ENCODE measurements around the gene CDSN.
"Not testable (repeated sequence)": the region's sequence is repeated elsewhere in the genome, so short reads cannot be mapped to it uniquely, and the experiment has no call there.

The CDSN gene, protein sequence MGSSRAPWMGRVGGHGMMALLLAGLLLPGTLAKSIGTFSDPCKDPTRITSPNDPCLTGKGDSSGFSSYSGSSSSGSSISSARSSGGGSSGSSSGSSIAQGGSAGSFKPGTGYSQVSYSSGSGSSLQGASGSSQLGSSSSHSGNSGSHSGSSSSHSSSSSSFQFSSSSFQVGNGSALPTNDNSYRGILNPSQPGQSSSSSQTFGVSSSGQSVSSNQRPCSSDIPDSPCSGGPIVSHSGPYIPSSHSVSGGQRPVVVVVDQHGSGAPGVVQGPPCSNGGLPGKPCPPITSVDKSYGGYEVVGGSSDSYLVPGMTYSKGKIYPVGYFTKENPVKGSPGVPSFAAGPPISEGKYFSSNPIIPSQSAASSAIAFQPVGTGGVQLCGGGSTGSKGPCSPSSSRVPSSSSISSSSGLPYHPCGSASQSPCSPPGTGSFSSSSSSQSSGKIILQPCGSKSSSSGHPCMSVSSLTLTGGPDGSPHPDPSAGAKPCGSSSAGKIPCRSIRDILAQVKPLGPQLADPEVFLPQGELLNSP

DNA sequence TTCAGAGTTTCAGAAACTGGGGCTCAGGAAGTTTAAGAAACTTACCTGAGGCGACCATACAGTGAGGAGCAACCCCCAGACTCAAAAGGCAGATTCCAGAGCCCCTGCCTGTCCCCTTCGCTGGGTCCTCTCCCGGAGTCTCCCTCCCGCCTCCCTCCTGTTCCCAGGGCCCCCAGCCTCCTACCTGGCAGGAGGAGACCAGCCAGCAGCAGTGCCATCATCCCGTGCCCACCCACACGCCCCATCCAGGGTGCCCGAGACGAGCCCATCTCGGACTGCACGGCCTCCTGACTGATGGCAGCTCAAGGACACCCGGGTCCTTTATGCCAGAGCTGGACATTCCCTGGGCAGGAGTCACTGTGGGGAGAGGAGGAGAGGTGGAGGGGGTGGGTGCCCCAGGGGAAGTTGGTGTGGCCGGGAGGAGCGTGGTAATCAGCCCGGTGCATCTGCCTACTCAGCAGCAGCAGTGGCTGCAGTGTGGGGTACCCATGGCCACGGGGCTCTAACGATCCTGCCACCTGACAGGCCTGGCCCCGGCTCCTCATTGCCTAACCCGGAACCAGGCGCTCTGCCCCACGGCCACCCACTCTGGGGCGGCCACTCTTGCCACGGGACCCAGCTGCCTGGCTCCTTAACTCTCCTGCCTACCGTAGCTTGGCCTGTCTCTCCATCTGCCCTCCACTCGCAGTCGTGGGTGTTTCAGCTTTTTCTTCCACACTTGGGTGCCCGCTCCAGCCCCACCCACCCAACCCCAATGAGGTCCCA is at the start of gene CDSN:
CDSN (minus strand) TSS at position 296 of the 765 bp plus-strand sequence; CDS start at position 269, 27 bp downstream.
- no peak for DNase-seq (ENCODE audit: low spot score)

DNA sequence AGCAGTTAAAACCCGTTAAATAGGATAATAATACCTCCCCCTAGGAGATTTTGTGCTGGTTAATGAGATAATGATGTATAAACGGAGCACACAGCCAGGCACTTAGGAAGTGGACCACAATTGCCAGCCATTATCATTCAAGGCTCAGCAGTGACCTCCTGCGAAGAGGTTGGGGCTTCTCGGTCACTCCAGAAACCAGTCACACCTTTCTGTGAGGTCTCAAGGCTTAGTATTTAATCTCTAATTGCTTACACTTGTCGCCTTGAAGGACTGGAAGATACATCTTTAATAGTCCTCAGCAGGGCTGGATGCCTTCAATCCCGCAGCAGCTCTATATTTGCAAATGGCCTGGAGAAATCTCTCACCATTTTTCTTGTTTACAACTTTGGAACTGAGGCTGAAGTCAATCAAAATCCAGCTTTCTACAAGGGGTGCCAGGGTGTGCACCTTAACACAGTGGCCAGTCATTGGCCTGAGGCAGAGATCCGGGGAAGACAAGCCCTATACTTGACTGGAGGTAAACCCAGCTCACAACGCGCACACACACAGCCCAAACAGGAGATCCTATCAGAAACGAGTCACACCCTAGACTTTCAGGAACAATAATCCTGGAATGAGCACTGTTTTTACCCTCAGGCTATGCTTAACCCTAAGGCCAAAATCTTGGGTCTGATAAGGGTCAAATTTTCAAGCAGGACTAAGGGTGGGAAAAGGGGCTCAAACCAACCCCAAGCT is 49.0 kb upstream of the CDSN start:
- DNase-seq (ENCODE audit: low spot score), result no peak

DNA sequence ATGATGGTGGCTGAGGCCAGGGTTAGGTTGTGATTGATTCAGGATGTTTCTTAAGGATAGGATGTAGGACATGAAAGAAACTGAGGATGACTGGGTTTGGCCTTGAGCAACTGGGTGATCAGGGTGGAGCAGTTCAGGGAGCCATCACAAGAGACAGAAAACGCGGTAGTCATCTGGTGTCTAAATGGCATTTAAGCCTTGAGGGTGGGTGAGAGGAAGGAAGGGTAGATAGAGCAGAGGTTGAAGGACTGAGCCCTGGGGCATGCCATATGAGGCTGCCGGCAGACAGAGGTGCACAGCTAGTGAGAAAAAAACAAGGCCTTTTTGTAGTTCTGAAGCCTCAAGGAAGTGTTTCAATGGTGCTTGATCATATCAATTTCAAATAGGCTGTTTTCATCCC is 48.4 kb upstream of the CDSN start:
- DNase-seq (ENCODE audit: low spot score), result no peak

DNA sequence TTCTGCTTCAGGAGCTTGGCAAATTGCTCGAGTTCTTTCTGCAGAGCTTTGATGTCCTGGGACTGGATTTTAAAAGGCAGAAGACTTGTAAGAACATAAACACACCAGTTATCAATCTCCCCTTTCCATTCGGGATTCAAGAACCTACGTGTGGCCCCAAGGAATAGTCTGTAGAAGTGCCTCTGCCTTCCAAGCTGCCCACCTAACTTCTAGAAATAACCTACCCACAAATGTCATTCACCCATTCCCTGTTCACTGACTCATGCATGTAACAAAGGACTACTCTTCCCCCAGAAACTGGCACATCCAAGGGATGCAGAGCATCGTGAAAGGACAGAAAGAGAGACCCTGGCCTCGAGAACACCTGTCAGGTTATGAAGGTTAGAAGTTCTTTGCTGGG is 45.7 kb upstream of the CDSN start:
- DNase-seq (ENCODE audit: low spot score), result no peak

DNA sequence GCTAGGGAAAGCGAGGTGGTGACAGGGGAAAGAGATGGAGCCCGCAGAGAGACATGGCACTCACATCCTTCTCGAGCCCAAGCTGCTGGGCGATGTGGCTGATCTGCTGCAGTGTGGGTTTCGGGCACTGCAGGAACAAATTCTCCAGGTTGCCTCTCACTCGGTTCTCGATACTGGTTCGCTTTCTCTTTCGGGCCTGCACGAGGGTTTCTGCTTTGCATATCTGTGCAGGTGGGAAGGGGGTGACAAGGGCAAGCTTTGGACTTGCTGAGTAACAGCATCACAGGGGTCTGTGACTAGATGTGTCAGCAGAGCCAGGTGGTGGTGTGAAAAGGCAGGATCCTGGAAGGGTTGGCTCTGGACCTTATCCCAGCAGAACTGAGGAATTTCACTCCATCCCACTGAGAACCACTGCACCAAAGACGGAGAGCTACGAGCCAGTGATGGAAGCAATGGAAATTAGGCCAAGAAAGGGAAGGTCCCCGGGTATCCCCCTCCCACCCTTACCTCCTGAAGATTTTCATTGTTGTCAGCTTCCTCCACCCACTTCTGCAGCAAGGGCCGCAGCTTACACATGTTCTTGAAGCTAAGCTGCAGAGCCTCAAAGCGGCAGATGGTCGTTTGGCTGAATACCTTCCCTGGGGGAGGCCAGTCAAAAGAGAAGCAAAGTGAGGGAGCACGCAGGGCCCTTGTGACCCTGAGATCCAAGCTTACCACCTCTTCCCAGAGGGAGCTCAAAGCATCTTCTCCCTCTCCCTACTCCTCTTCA is 45.0 kb upstream of the CDSN start:
- DNase-seq (ENCODE audit: low spot score), result not testable (repeated sequence)

DNA sequence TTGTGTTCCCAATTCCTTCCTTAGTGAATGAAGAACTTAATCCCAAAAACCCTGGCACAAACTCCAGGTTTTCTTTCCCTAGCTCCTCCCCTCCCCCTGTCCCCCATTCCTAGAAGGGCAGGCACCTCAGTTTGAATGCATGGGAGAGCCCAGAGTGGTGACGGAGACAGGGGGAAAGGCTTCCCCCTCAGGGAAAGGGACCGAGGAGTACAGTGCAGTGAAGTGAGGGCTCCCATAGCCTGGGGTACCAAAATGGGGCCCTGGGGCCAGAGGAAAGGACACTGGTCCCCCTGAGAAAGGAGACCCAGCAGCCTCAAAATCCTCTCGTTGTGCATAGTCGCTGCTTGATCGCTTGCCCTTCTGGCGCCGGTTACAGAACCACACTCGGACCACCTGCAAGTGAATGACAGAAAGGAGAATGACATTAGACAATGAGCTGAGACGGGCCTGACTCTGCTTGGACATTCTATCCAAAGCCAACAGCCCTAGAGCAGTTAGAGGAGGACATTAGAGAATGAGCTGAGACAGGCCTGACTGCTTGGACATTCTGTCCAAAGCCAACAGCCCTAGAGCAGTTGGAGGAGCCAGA is 44.3 kb upstream of the CDSN start:
- not testable (repeated sequence) for DNase-seq (ENCODE audit: low spot score)

DNA sequence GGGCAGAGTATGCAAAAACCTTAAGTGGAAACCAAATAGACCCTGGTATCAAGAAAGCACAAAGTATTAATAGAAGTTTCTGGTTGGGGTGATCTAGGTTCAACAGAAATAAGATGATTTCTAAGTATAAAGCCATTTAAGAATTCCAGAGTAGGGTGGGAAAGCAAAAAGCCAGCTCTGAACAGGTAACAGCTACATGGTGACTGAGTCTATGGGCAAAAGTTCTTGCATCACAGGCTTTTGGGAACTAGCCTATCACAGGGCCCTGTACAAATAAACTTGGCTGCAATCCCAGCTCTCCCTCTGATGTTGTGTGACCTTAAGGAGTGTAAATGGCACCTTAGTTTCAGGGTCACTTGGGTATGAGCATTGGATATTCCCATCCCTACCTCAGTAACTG is 43.7 kb upstream of the CDSN start:
- DNase-seq (ENCODE audit: low spot score), result no peak

DNA sequence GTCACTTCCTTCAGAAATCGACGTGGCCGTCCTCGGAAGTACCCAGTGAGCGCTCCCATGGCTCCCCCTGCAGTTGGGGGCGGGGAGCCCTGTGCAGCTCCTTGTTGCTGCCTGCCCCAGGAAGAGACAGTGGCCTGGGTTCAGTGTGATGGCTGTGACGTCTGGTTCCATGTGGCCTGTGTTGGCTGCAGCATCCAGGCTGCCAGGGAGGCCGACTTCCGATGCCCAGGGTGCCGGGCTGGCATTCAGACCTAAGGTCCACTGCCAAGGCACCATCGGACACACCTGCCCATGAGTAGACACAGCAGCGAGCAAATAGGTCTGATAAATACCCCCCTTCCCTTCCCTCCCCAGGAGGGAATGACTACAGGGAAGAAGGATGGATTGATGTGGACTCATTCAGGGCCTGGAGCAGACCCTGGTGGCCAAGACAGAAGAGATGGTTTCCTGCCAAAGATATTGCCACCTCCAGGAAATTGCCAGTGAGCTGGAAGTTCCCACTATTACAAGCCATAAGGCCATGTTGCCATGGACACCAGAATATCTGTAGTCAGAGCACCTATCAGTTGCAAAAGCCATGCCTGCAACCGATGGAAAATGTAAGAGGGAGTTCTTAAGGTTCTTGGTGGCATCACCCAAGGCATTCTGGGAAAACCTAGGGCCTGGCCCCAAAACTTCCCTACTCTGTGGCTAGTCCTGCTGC is 42.4 kb upstream of the CDSN start:
- DNase-seq (ENCODE audit: low spot score), result no peak

DNA sequence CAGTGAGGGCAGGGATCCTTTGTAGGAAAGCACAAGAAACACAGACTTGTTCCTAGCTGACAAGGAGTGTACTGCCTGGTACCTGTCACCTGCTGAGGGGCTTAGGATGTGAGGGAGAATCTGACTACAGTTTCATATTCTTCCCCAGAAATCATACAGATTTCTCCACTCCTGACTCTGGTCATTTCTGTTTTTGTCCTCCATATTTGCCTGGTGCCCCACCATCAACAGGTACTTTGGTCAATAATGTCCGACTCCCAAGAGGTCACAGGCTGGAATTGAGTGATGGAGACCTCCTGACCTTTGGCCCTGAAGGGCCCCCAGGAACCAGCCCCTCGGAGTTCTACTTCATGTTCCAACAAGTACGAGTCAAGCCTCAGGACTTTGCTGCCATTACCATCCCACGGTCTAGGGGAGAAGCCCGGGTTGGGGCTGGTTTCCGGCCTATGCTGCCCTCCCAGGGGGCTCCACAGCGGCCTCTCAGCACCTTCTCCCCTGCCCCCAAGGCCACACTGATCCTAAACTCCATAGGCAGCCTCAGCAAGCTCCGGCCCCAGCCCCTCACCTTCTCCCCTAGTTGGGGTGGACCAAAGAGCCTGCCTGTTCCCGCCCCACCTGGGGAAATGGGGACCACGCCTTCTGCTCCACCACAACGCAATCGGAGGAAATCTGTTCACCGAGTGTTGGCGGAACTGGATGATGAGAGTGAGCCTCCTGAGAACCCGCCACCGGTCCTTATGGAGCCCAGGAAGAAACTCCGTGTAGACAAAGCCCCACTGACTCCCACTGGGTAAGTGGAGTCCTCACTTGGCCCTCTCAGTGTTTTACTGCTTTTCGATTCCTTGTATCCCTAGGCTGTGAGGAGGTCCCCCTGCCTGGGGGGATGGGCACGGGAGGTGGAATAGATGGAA is 41.2 kb upstream of the CDSN start:
- DNase-seq (ENCODE audit: low spot score), result no peak

DNA sequence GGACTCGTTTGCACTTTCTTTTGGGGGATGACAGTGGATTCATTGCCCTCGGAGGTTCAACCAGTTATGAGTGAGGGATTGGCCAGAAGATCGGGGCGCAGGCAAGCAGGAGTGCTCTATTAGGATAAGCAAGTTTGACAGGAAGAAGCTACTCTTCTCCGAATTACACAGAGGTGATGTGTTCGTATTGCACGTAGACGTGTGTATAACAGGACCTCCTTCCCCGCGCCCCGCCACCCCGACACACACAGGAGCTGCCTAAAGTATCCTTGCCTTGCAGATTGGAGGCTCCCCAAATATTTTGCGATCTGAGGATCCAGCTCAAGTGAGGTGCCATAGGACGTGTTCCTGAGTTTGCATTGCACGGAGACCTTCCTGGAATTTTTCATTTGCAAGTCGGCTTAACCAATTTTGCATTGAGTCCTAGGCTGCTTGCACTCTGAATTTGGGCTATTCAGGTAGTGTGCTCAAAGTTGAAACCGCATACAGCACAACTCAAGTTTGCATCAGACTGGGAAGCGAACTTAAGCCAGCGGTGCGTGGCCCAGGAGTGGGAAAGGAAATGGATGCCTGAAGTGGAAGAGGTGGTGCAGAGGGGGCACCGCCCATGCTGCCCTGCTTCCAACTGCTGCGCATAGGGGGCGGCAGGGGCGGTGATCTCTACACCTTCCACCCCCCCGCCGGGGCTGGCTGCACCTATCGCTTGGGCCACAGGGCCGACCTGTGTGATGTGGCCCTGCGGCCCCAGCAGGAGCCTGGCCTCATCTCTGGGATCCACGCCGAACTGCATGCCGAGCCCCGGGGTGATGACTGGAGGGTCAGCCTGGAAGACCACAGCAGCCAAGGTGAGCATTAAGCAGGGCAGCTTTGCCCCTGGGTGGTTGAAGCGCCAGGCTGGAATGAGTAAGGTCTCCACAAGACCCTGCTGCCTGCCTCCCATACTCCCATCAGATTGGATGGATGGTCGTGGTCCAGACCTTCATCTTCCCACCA is 38.9 kb upstream of the CDSN start:
- no peak for DNase-seq (ENCODE audit: low spot score)

DNA sequence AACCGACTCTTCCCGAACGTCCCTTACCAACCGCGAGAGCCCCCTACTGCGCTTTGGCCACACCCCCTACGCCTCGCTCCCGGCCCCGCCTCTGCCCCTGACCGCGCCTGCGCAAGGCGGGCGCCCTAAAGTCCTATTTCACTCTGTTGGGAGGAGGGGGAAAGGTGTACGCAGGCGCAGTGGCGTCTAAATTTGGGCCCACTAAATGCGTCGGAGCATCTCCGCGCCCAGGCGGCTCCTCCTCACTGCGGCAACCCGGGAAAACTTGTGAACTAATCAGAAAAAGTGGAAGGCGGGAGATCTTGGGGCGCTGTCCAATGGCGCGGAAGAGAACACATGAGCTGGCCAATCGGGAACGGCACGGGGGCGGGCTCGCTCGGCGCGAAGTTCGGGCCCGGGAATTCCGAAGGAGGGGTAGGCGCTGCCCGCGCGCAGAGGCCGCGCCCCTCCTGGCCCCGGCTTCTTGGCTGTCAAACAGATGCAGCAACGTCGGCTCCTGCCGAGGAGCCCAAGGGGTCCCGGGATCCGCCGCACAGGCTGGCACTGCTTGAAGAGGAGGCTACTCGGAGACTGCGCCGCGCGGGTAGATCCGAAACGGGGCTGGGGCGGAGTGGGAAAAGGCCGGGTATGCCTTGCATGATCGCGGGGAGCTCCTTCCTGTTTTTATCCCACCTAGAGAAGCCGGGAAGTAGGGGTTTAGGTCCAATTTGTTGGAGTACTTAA is 38.1 kb upstream of the CDSN start, which contains the start of gene TCF19:
TCF19 (plus strand) TSS at position 450 of the 723 bp plus-strand sequence. CDS start 881 bp downstream, outside the sequence.
- DNase-seq (ENCODE audit: low spot score), result peak; percentile 99

DNA sequence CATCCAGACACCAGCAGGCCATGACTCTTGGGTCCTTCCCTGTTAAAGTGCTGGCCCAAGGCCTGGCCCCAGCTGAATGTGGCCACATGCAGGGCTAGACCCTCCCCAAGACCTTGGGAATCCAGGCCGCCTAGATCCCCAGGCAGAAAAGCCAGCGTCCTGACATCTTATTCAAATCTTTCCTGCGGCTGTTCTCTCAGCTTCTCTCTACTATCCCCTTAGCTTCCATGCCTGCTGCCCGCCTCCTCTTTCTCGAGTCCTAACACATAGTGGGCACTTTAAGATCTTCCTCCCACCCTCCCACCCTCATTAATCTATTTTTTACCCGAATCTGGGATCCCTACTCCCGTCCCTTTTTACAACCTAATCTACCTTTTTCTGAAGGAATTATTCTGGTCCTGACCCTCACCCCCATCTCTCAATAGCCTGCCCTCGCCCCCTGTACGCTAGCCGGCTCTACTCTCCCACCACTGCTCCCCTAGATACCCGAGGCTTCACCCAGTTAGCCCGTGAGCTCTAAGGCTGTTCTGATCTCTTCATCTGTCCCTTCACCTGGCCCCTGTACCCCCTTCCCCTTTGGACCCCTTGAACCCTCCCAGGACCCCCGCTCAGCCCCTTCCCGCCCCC is 37.4 kb upstream of the CDSN start, which contains the start of gene CCHCR1:
CCHCR1 (minus strand) TSS at position 290 of the 627 bp plus-strand sequence; CDS start at position 88, 202 bp downstream.
- no peak for DNase-seq (ENCODE audit: low spot score)

DNA sequence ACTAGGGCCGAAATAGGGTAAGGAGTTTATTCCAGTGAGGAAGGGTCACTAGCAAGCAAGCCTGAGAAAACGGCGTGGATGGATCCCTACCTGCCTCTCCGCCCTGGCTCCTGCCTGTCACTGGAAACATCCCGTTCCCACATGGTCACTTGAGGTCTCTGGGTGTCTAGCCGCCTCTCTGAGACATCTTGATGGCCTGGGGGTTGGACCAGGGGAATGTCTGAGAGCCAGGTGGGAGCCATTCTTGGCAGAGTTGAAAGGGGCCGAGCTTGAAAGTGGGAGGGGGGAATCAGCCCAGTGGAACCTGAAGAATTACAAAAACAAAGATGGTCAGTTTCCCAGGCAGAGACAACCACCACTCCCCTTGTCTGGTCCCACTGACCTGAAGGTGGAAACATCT is 36.4 kb upstream of the CDSN start:
- DNase-seq (ENCODE audit: low spot score), result no peak

DNA sequence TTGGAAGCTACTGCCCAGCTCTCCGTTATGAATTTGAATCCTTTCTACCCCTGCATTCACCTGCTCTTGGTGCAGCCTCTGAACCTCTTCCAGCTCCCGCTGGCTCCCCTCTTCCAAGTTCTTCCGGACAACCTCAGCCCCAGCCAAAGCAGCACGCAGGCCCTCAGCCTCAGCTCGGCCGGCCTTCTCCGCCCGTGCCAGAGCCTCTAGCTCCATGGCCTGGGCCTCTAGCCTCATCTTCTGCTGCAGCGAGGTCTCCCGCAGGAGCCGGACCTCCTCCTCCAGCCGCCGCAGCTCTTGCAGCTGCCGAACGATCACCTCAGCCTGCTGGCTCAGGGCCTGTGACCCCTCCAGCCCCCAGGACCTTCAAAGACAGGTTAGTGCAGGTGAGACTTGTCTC is 34.2 kb upstream of the CDSN start:
- no peak for DNase-seq (ENCODE audit: low spot score)

DNA sequence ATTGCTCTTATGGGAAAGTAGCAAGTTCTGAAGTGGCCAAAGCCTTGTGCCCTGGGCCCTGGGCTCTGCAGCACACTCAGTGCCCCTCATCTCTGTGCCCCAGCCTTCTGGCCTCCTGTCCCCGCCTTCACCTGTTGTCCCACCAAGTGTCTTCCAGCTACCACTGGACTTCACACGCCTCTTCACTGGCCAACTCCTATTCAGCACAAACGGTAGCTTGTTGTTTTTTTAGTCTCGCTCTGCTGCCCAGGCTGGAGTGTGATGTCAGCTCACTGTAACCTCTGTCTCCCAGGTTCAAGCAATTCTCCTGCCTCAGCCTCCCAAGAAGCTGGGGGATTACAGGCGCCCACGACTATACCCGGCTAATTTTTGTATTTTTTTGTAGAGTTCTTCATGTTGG is 32.5 kb upstream of the CDSN start:
- no peak for DNase-seq (ENCODE audit: low spot score)

DNA sequence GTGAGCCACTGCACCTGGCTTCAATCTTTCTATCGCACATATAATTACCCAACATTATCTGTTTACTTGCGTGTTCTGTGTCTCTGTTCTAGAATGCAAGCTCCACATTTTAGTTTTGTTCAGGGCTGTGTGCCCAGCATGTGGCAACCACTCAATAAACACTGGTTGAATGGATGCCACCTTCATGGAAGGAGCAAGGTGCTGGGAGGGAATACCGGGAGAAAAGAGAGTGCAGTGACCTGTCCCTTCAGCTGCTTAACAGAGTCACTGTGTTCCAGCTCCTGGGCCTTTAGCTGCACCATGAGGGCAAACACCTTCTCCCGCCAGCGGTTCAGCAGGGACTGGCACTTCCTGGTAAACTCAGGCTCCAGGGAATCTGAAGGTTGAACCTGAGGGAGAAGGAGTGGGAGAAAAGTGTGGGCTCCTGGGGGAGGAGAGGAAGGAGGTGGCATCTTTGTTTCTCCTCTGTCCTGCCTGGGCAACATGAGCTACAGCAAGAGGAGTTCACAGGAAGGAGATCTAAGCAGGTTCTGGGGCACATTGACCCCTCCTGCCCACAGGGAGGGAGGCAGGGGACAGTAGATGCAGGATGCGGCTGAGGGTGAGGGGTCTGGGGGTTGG is 29.7 kb upstream of the CDSN start:
- no peak for DNase-seq (ENCODE audit: low spot score)
